Activated CD4-positive, alpha-beta T cell treated with anti-CD3 and anti-CD28 coated beads, Interleukin-2, amount 50 U/mL, for 16 hours (primary cell): ENCODE measurements around the gene TIGIT.

ENCODE experiments used
- DNase-seq: peaks from one replicate; pipeline ENCODE4 v3.0.0-alpha.2; 2020

TIGIT gene

DNA sequence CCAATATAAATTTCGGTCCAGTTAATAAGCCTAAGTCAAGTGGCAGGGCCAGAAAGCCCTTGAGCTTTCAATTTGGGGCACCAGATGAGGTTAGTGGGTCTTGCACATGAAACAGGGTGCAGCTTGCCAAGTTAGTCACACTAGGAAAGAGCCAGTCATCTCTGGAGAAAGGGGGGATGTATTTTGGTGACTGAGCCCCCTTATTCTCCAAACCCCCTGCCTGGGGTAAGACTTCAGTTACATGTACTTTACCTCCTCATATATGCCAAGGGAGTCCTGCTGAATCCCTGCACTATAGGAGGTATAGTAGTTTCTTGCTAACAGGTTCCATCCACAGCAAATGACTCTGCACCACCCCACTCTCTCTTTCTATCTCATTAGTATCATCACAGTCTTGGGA lies 62.7 kb downstream of the TIGIT start:
- no peak for DNase-seq
